ENCODE measurements around the gene SCLT1.
"Not testable (repeated sequence)": the region's sequence is repeated elsewhere in the genome, so short reads cannot be mapped to it uniquely, and the experiment has no call there.

The SCLT1 gene

GRCh38 chr4:129069537-129069936, 23.8 kb downstream of the SCLT1 start:
- not testable (repeated sequence) for DNase-seq (ENCODE audit: low spot score)

- DNase-seq (ENCODE audit: low spot score), result peak; percentile 38
Observed at GRCh38 chr4:129064717-129065116, 28.6 kb downstream of the SCLT1 start.

DNA sequence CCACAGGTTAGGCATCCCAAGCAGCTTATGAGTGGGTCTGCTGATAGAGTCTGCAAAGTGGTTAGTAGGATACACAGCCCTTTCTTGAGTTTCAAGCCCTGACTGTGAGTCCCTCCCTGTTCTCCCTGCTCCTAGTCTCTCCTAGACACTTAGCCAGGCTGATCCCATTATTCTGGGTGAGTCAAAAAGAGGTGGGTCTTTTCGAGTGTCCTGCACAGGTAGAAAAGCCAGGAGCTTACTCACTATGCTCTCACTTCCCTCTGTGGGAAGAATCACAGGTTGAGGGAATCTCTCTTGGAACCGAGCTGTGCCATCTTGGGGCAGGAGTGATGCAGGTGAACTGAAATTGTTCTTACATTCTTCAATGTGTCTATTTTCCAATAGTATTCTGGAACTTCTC, 29.7 kb downstream of the SCLT1 start:
- no peak for DNase-seq (ENCODE audit: low spot score)

DNA sequence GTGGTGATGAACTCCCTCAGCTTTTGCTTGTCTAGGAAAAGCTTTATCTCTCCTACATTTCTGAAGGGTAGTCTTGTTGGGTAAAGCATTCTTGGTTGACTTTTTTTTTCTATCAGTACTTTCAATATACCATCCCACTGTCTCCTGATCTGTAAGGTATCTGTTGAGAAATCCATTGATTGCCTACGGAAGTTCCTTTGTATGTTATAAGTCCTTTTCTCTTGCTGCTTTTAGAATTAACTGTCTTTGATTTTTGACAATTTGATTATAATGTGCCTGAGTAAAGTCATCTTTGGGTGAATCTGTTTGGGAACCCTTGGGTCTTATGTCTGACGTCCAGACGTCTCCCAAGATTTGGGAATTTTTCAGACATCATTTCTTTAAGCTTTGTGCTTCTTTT, 30.8 kb downstream of the SCLT1 start:
- no peak for DNase-seq (ENCODE audit: low spot score)

GRCh38 chr4:129059028-129059427, 34.3 kb downstream of the SCLT1 start:
- DNase-seq (ENCODE audit: low spot score), result no peak

- DNase-seq (ENCODE audit: low spot score), result no peak
Observed at GRCh38 chr4:129046055-129046959, 47.0 kb downstream of the SCLT1 start.

DNA sequence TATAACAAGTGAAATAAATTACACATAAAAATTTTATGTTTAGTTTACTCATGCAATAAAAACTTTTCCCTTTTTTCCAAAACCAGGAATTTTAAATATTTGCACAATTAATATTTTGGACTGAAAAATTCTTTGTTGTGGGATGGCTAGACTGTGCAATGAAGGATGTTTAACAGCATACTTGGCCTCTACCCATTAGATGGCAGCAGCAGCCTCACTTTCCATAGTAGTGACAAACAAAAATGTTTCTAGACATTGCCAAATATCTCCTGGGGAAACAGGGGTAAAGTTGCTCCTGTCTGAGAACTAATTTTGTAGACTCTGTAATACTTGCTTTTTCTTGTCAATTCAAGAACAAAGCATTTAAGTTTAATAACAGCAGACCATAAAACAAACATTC, 49.8 kb downstream of the SCLT1 start:
- peak; percentile 31 for DNase-seq (ENCODE audit: low spot score)

- no peak for DNase-seq (ENCODE audit: low spot score)
Observed at GRCh38 chr4:129040471-129040870, 52.9 kb downstream of the SCLT1 start.

GRCh38 chr4:129037093-129037492, 56.2 kb downstream of the SCLT1 start:
- no peak for DNase-seq (ENCODE audit: low spot score)

GRCh38 chr4:129014566-129015509, 78.5 kb downstream of the SCLT1 start:
- DNase-seq (ENCODE audit: low spot score), result no peak

DNA sequence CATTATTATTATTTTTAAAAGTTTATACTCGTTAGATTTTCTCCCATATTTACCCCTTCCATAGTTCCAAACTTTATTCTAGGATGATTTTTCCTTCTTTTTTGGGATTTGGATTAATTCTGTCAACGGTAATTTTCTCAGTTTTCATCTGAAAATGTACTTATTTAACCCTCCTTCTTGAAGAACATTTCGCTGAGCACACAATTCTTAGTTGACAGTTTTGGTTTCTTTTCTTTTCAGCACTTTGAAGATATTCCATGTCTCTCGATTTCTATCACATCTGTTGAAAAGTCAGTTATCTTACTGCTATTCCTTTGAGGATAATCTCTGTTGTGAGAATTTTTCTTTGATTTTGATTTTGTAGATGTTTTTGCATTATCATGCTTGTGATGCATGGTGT, 85.2 kb downstream of the SCLT1 start:
- no peak for DNase-seq (ENCODE audit: low spot score)

- DNase-seq (ENCODE audit: low spot score), result no peak
Observed at GRCh38 chr4:128986908-128987307, 106.4 kb downstream of the SCLT1 start.

- no peak for DNase-seq (ENCODE audit: low spot score)
Observed at GRCh38 chr4:128986019-128986418, 107.3 kb downstream of the SCLT1 start.

GRCh38 chr4:128983771-128984485, 109.4 kb downstream of the SCLT1 start:
- no peak for DNase-seq (ENCODE audit: low spot score)

- no peak for DNase-seq (ENCODE audit: low spot score)
Observed at GRCh38 chr4:128981377-128981776, 112.0 kb downstream of the SCLT1 start.

DNA sequence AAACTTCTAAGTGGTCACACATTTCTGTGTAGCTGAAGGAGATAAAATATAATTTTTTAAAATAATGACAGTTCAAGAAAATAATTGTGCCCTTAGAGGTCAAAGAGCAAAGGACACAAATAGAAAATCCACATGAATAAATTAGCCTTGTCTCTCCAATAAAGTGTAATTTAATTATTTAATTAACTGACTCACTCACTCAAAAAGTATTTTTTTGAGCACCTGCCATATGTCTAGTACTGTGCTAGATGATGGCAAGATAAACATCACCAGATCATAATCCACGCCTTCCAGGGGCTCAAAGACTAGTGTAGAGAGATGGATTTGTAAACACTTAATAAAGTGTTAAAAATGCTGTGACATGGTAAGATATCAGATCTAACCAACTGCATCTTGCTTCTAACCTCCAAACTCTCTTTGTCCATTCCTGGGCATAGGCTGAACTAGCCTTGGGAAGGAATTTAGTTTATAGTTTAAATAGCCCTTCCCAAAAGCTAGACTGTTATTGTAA, 112.5 kb downstream of the SCLT1 start:
- DNase-seq (ENCODE audit: low spot score), result no peak

DNA sequence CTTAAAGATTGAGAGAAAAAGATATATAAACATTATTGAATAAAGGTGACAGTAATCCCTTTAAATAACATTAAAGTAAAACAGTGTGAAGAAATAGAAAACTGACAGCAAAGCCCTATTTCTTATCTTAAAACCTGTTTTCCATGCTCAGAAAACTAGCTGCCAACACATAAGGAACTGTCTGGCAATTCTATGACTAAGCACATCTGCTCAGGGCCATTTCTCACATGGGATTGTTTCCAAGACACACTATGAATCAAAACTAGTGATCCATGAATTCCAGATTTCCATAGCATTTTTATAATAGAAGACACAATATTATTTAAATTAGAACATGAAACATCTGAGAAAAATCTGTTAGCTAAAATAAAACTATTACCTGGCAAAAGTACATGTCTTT, 113.4 kb downstream of the SCLT1 start:
- peak; percentile 72 for DNase-seq (ENCODE audit: low spot score)

GRCh38 chr4:128978985-128979384, 114.4 kb downstream of the SCLT1 start:
- no peak for DNase-seq (ENCODE audit: low spot score)

GRCh38 chr4:128974136-128974581, 119.2 kb downstream of the SCLT1 start:
- DNase-seq (ENCODE audit: low spot score), result no peak

GRCh38 chr4:128973384-128973783, 120.0 kb downstream of the SCLT1 start:
- no peak for DNase-seq (ENCODE audit: low spot score)

GRCh38 chr4:128961405-128961804, 131.9 kb downstream of the SCLT1 start:
- no peak for DNase-seq (ENCODE audit: low spot score)

DNA sequence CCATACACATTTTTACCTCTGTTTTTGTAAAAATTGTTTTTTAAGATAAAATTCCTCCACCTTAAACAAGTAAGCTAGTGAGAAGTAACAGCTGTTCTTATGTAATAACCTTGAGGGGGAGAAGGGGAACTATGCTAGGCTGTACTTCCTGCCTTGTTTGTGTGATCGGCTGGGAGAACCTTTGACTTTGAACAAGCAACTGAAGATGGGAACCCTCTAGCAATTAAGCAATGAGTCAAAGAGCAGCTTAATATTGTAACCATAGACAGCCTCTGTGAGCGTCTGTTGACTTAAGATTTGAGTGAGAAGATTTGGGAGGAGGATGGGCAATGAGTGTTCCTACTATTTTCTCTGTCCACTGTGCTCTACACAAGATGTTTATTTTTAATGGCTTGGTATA, 135.1 kb downstream of the SCLT1 start:
- no peak for DNase-seq (ENCODE audit: low spot score)
